HUES64 (cell line): ENCODE data around the gene PARP16.
"Not testable (repeated sequence)": the region's sequence is repeated elsewhere in the genome, so short reads cannot be mapped to it uniquely, and the experiment has no call there.

ENCODE experiments used
- H3K27ac ChIP-seq: 2 replicates; pipeline ENCODE4 v1.7.0; 2013; ENCODE audit warnings: low read depth, low read length, inconsistent platforms
- H3K27me3 ChIP-seq: 2 replicates; pipeline ENCODE4 v1.6.1; 2013; ENCODE audit warnings: mild to moderate bottlenecking, low read length; ENCODE audit not compliant: insufficient read depth
- H3K36me3 ChIP-seq: 2 replicates; pipeline ENCODE4 v1.6.1; 2013; ENCODE audit warnings: mild to moderate bottlenecking, low read length; ENCODE audit not compliant: insufficient read depth
- H3K4me1 ChIP-seq: 2 replicates; pipeline ENCODE4 v1.6.1; 2013; ENCODE audit warnings: mild to moderate bottlenecking, low read length, moderate library complexity; ENCODE audit not compliant: insufficient read depth
- H3K4me3 ChIP-seq: 2 replicates; pipeline ENCODE4 v1.5.1; 2013; ENCODE audit warnings: mild to moderate bottlenecking, low read length, moderate library complexity
- H3K9ac ChIP-seq: 2 replicates; pipeline ENCODE4 v1.6.1; 2013; ENCODE audit warnings: mild to moderate bottlenecking, low read depth, low read length
- H3K9me3 ChIP-seq: 2 replicates; pipeline ENCODE4 v1.6.1; 2013; ENCODE audit warnings: low read depth, low read length; ENCODE audit not compliant: insufficient read depth
- WGBS: fragments of 150-250, 120-280 bp; methylation state at CpG from one replicate; pipeline ENCODE4 v1.1.7; 2013; ENCODE audit warnings: missing lambda C conversion rate; 5-methylcytosine and 5-hydroxymethylcytosine counted together

Gene PARP16

GRCh38 chr15:65254356-65254755 is 32.3 kb downstream of the PARP16 start:
- no peaks in the 10 kb centered on the region for H3K36me3 ChIP-seq
- WGBS = 57% methylated on average over 4 of the region's 4 CpGs
- H3K27me3 ChIP-seq = no peaks in the 10 kb centered on the region
- no peak overlapping the region for H3K9ac ChIP-seq
- H3K4me1 ChIP-seq = peaks cover 3% of the 10 kb centered on the region; the same call in 1 of the 2 replicates
- no peak overlapping the region for H3K27ac ChIP-seq
- no peaks in the 10 kb centered on the region for H3K9me3 ChIP-seq
- no peak overlapping the region for H3K4me3 ChIP-seq

GRCh38 chr15:65249641-65250040 is 37.0 kb downstream of the PARP16 start:
- no peaks in the 10 kb centered on the region for H3K36me3 ChIP-seq
- no peak overlapping the region for H3K27ac ChIP-seq
- H3K4me1 ChIP-seq = peaks cover 10% of the 10 kb centered on the region; the same call in 1 of the 2 replicates
- no peak overlapping the region for H3K9ac ChIP-seq
- no peak overlapping the region for H3K4me3 ChIP-seq
- WGBS = 89% methylated on average over 2 of the region's 2 CpGs
- H3K27me3 ChIP-seq = no peaks in the 10 kb centered on the region
- H3K9me3 ChIP-seq = no peaks in the 10 kb centered on the region

DNA sequence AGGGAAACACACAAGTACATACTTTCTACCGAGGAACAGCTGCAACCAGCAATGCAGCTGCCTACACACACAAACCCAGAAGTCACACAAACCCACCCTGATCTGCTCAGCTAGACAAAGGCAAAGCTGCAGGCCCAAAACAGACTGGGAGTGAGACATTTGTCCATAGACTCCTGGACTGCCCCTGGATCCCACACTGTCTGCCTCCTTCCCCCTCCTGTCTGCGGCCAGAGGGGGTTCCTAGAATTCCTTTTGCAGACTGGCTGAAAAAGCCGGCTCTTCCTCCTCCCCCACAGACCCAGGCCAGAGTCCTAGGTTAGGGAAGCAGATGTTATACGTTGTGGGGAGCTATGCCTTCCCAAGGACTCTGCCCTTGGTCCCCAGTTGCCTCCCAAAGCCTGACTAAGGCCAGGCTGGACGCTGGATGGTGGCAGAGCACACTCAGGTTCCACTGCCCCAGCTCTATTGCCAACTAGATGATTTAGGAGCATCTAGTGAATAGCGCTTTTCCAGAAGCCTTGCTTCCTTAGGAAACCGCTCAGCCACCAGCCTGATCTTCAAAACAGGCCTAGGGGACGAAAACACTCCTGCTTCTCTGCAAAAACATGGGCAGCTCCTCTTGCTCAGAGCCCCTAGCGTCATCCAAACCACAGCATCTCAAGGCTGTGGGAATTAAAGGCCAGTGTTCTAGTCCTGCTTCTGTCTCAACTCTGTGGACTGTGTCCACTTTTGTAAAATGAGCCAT is 38.0 kb downstream of the PARP16 start:
- Histone ChIP-seq H3K4me1 (peaks cover 9% of the 10 kb centered on the region; the same call in 1 of the 2 replicates), H3K4me3 (no peak overlapping the region), H3K9ac (no peak overlapping the region), H3K36me3 (no peaks in the 10 kb centered on the region), H3K9me3 (no peaks in the 10 kb centered on the region), H3K27ac (no peak overlapping the region), H3K27me3 (no peaks in the 10 kb centered on the region)
- WGBS = 73% methylated on average over 9 of the region's 9 CpGs

DNA sequence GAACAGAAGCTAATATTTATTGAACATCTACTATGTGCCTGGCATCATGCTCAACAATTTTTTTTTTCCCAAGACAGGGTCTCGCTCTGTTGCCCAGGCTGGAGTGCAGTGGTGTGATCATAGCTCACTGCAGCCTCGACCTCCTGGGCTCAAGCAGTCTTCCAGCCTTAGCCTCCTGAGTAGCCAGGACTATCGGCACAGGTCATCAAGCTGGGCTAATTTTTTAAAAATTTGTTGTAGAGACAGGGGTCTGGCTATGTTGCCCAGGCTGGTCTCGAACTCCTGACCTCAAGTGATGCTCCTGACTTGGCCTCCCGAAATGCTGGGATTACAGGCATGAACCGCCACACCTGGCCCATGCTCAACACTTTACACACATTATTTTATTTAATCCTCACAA is 39.7 kb downstream of the PARP16 start:
- Histone ChIP-seq H3K27ac (no peak overlapping the region), H3K27me3 (no peaks in the 10 kb centered on the region), H3K4me1 (peaks cover 9% of the 10 kb centered on the region; the same call in 1 of the 2 replicates), H3K4me3 (no peak overlapping the region), H3K9ac (no peak overlapping the region), H3K36me3 (no peaks in the 10 kb centered on the region), H3K9me3 (no peaks in the 10 kb centered on the region)
- 94% methylated on average over 6 of the region's 6 CpGs for WGBS

DNA sequence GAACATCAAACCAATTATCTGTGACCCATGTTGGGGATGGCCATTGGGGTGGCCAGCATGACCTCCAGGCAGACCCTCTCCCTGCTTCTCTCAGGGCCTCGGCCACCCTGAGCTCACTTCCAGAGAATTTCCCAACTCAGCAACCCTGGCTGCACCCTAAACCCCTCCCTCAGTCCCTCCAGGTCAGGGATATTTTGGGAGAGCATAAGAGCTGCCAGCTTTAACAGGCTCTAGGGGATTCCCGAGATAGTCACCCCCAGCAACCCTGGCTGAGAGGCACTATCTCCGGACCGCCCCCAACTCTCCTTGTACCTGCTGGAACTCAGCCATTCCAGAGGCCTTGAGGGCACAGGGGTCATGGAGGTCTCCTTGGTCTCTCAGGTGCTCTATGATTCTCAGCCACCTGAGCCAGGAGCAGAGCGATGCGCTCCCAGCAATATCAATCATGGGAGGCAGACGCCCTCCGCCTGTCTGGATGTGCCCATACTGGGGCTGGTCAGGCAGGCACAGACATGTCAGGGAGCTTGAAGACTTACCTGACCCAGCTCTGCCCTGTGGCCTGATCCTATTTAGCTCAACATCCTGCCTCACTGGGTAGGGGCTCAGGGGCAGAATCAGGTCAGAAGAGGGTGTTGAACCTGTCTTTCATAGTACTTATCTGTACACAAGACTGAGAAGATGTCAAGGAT is 40.5 kb downstream of the PARP16 start:
- no peak overlapping the region for H3K9ac ChIP-seq
- no peaks in the 10 kb centered on the region for H3K36me3 ChIP-seq
- no peaks in the 10 kb centered on the region for H3K27me3 ChIP-seq
- H3K9me3 ChIP-seq = no peaks in the 10 kb centered on the region
- H3K27ac ChIP-seq = no peak overlapping the region
- H3K4me1 ChIP-seq = peaks cover 9% of the 10 kb centered on the region; the same call in 1 of the 2 replicates
- WGBS = 91% methylated on average over 8 of the region's 8 CpGs
- H3K4me3 ChIP-seq = no peak overlapping the region

DNA sequence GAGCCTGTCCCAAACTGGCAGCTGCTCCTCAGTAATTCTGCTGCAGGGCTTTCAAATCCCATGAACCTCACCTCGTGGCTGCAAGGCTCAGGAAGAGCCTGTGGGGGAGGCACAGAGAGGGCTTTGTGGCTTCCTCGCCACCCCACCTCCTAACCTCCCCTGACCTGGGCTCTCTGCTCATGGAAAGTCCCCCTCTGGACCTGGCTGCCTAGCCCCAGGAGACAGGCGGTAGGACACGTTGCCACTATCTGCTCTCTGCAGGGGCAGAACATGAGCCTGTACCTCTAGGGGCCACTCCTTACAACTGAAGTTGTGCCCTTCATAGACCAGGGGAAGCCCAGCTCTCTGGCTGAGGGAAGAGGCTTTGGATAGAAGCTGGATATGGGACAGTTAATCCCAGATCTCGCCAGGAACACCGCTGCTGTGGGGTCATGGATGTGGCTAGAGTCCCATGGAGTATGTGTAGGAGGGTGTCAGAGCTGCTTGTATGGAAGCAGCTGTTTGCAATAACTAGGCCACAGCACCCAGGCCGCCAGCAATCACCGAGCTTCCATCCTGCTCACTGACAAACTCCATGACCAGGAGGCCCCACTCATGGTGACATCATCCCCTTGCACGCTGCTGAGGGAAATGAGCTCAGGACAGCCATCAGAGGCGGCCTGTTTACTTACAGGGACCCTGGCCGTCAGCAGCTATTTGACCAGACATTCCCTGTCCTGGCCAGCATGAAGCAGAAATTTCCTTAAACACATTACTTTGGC is 41.4 kb downstream of the PARP16 start:
- Histone ChIP-seq H3K4me3 (no peak overlapping the region), H3K36me3 (no peaks in the 10 kb centered on the region), H3K27ac (no peak overlapping the region), H3K4me1 (peaks cover 9% of the 10 kb centered on the region; the same call in 1 of the 2 replicates), H3K9me3 (no peaks in the 10 kb centered on the region), H3K27me3 (no peaks in the 10 kb centered on the region), H3K9ac (no peak overlapping the region)
- WGBS = 92% methylated on average over 11 of the region's 11 CpGs

DNA sequence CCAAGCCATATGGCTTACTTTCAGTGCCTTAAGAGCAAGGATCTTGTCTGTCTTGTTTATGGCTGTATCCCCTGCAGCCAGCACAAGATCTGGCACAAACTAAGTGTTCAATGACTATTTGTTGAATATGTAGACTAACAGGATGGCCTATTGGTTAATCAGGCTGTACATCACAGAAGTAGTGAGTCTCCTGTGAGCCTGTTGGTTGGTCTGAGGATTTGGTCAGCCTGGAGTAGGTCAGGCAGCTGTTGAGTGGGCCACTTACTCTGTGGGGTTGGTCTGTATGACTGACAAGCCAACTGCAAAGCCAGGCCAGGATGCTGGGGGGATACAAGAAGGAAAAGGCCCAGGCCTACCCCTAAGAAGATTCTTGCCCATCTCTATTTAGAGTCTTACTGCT is 42.0 kb downstream of the PARP16 start:
- Histone ChIP-seq H3K27ac (no peak overlapping the region), H3K27me3 (no peaks in the 10 kb centered on the region), H3K9me3 (no peaks in the 10 kb centered on the region), H3K9ac (no peak overlapping the region), H3K4me3 (no peak overlapping the region), H3K4me1 (peaks cover 9% of the 10 kb centered on the region; the same call in 1 of the 2 replicates), H3K36me3 (no peaks in the 10 kb centered on the region)

DNA sequence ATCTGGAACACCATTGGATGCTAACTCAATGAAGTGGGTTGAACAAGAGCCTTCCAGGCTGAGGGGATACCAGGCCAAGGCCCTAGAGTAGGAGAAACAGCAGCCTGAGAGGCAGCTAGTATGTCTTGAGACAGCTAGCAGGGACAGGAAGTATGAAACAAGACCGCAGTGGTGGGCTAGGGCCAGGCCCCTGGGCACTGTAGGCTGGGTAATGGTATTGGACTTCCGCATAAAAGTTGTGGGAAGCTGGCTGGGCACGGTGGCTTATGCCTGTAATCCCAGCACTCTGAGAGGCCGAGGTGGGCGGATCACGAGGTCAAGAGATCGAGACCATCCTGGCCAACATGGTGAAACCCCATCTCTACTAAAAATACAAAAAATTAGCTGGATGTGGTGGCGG is 50.2 kb downstream of the PARP16 start:
- H3K27me3 ChIP-seq, H3K9me3 ChIP-seq, H3K9ac ChIP-seq, H3K4me3 ChIP-seq, H3K27ac ChIP-seq, H3K36me3 ChIP-seq, H3K4me1 ChIP-seq: not testable (repeated sequence)
- 98% methylated on average over 8 of the region's 8 CpGs for WGBS

GRCh38 chr15:65233696-65234095 is 53.0 kb downstream of the PARP16 start:
- Histone ChIP-seq H3K27ac (no peak overlapping the region), H3K27me3 (no peaks in the 10 kb centered on the region), H3K9ac (no peak overlapping the region), H3K4me1 (no peaks in the 10 kb centered on the region), H3K4me3 (no peak overlapping the region), H3K9me3 (no peaks in the 10 kb centered on the region), H3K36me3 (no peaks in the 10 kb centered on the region)
- 98% methylated on average over 4 of the region's 5 CpGs for WGBS

DNA sequence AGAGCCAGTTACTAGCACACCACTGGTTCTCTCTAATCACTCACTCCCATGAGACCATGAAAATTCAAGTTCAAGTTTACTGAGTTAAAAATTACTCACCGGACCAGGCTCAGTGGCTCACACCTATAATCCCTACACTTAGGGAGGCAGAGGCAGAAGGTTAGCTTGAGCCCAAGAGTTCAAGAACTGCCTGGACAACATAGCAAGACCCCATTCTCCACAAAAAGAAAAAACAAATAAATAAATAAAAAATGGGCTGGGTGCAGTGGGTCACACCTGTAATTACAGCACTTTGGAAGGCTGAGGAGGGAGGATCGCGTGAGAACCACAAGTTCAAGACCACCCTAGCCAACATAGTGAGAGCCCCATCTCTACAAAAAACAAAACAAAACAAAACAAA is 54.2 kb downstream of the PARP16 start:
- H3K4me1 ChIP-seq = 0 out of 2 replicates have a peak, but pooled peaks cover 5% of the 10 kb centered on the region
- no peaks in the 10 kb centered on the region for H3K9me3 ChIP-seq
- H3K27me3 ChIP-seq = no peaks in the 10 kb centered on the region
- H3K36me3 ChIP-seq = no peaks in the 10 kb centered on the region
- H3K27ac ChIP-seq = no peak overlapping the region
- no peak overlapping the region for H3K4me3 ChIP-seq
- H3K9ac ChIP-seq = no peak overlapping the region
- 98% methylated on average over 3 of the region's 3 CpGs for WGBS

DNA sequence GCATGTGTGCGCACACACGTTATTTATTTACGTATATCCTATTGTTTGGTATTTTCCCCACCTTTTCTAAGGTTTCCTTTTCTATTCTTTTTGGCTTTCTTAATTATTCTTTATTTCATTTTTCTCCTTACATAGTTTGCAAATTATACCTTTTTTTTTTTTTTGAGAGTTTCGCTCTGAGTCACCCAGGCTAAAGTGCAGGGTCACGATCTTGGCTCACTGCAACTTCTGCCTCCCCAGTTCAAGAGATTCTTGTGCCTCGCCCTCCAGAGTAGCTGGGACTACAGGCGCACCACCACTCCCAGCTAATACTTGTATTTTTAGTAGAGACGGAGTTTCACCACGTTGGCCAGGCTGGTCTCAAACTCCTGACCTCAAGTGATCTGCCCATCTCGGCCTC is 55.4 kb downstream of the PARP16 start:
- H3K9ac ChIP-seq = no peak overlapping the region
- WGBS = 97% methylated on average over 10 of the region's 10 CpGs
- H3K9me3 ChIP-seq = no peaks in the 10 kb centered on the region
- H3K27ac ChIP-seq = no peak overlapping the region
- H3K4me1 ChIP-seq = peaks cover 6% of the 10 kb centered on the region
- H3K36me3 ChIP-seq = no peaks in the 10 kb centered on the region
- H3K27me3 ChIP-seq = no peaks in the 10 kb centered on the region
- H3K4me3 ChIP-seq = no peak overlapping the region
